DMS79 treated with DMSO at 0.1 percent for 48 hours (cell line): Measurements from ENCODE around the gene ITIH5.

Source experiments
- DNase-seq: peaks from one replicate; lab custom pipeline; 2025; lab: John Stamatoyannopoulos, UW

Gene ITIH5

DNA sequence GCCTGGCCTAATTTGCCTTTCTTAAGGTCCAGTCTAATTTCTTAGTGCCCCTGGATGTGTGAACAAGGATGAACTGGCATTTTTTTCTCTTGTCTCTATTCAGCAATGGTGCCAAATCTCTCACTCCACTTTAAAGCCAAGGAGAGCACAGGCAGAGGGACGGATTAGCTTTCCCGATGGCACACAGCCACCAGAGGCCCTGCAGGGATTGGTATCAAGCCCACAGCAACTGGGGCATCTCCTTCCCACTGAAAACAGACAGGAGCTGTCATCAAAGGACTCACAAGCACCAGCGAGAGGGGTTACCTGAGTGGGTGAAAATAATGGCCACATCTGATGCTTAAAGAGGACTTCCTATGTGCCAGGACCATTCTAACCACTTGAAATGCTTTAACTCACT, 83.1 kb downstream of the ITIH5 start:
- DNase-seq, result no peak

DNA sequence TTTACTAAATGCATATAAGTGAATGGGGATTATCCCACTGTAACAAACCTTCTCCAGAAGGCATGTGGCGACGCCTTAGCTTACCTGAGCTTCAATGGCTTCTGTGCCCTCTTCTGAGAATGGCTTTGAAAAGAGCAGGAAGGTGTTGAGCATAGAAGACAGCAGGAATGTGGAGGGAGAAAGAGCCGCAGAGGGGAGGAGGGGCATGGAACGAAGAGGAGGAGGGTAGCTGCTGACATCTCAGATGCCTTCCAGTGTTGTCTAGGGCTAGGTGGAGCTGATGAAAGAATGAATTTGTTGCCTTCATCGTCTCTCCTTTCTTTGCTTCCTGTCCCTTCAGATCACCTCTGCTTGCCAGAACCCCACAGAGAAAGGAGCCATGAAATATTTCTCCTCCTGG, 86.2 kb downstream of the ITIH5 start:
- no peak for DNase-seq

DNA sequence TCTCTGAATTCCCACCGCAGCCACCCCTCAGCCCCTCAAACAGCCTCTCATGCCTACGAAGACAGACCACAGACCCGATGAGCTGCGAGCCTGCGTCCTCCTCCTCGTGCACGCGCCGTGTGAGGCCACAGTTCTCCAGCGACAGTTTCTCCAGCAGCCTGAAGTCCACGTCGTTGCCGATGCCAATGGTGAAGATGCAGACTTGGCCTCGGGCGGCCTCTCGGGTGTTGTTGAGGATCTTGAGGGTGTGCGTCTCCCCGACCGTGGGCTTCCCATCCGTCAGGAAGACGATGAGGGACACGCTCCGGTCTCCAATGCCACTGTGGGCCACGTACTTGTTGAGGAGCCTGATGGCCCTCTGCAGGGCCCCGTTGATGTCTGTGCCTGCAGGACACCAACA, 87.1 kb downstream of the ITIH5 start:
- DNase-seq, result no peak

DNA sequence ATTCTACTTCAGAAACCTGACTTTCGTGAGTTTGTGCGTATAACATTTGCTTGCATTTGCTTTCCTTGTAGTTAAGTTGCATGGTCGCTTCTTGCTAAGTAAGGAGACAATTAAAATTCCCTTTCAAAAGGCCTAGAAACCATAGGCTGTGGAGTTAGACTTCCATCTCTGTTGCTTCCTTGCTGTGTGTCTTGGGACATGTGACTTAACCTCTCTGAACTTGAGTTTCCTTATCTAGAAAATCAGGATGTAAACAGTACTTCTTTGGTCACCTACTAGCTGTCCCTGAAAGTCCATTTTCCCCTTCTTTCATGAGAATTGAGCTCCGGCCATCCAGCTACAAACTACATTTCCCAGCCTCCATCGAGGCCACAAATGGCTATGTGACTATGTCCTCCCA, 89.2 kb downstream of the ITIH5 start:
- no peak for DNase-seq

DNA sequence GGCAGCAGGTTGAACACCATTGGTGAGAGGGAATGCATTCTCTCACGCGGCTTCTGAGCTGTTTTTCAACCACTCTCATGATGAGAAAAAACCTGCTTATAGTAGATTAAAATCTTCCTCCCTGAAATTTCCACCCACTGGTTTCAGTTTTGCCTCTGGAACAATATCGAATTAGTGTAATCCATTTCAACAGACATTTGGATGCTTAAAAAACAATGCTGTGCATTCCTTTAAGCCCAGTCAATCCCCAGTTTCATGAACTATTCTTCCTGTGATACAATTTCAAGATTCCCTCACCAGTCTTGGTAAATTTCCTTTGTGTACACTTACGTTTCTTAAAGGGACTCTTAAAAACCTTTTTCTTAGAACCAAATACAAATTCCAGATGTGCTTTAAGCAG, 89.6 kb downstream of the ITIH5 start:
- DNase-seq, result no peak

DNA sequence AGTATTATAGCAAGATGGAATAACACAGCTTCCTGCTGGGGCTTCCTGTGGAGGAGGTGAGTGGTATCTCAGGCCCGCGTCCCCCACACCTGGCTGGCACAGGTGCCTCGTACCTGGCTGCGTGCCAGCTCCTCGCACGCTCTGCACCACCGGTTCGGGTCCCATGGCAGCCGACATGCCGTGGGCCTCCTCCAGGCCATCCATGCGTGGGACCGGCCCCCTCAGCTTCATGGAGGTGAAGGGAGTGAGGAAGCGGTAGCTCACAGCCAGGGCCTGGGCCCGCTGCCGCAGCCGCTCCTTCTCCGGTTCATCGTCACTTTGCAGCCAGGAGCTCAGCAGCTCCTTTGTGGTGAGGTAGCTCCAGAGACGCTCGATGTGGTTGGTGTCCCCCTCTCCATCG, 90.4 kb downstream of the ITIH5 start:
- DNase-seq, result no peak

DNA sequence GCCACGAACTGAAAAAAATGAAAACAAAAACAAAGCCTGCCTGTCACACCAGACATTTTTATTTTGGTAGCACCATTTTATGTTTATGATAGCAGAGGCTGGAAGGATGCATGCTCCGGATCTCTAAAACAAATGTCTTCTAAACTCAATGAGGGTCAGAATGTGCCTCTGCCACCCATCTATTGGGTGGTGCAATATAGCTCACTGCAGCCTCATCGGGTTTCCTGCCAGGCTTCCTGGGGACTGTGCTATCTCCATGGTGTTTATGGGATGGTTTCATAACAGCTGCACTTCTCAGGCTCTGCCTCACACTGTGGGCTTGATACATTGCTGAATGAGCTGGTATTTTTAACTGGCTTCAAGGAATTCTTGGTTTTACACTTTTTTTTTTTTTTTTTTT, 94.4 kb downstream of the ITIH5 start:
- DNase-seq, result no peak

DNA sequence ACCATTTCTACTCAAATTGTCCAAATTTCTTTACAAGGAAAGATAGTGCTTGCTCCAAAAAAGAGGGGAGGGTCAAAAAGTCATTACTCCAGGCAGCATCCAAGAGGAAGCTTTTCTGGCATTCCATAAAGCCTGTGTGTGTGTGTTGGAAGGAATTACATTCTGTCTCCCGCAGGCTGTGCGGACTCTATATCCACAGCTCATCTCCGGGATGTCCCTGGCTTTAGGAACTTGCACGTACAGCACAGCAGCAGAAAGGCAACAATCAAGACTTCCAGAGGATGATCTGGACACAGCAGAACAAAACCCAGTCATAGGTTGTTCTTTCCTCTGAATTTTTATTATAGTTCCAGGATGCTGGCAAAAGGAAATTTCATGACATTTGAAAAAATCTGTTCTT, 94.8 kb downstream of the ITIH5 start:
- DNase-seq, result no peak

DNA sequence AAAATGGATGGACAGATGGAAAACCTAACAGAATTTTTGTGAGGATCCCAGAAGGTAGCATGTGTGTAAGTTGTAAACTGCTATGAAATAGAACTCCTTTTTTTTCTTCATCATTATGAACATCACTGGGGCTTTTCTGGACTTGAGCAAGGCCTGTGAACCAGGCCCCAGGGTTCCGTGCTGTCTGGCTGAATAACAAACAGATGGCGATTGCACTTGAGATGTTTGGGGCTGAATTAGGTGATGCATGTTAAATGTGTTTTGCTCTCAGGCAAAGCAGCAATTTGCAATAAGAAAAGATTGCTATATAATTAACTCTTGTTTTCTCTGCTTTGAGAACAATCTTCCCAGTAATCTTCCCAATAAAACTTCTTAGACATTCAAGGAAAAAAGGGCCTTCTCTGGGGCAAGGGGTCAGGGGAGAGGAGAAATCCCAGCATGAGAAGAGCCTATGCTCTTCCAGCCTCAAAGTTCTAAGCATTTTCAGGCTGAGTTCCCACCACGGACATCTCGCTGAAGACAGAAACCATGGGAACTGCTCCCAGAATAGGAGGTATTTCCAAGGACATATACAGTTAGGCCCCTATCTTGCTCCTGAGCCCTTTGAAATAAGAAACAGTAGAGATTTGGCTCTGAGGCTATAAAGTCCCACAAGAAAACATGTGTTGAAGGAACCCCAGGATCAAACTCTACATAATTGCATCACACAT, 98.7 kb downstream of the ITIH5 start:
- no peak for DNase-seq

GRCh38 chr10:7566891-7567290, 99.9 kb downstream of the ITIH5 start:
- no peak for DNase-seq

GRCh38 chr10:7565871-7566270, 100.9 kb downstream of the ITIH5 start:
- DNase-seq, result no peak

GRCh38 chr10:7563770-7564169, 103.0 kb downstream of the ITIH5 start:
- DNase-seq, result no peak

DNA sequence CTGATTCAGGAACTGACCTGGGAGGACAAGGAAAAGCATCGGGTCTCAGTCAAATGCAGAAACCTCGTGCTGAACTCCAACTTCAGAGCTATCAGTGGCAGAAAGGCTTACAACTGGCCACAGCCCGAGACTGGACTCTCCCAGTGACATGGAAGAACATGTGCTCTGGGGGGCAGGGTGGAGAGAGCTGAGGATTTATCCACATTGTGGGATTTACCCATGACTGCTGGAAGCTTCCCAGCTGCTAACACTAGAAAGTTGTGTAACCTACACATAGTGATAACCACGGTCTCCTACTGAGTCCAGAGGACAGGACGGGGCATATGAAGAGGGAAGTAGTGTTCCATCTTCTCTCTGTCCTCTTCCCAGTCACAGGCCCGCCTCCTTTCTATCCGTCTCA, 103.4 kb downstream of the ITIH5 start:
- DNase-seq, result no peak

- no peak for DNase-seq
These were observed 104.8 kb downstream of the ITIH5 start for GRCh38 chr10:7561985-7562384.

DNA sequence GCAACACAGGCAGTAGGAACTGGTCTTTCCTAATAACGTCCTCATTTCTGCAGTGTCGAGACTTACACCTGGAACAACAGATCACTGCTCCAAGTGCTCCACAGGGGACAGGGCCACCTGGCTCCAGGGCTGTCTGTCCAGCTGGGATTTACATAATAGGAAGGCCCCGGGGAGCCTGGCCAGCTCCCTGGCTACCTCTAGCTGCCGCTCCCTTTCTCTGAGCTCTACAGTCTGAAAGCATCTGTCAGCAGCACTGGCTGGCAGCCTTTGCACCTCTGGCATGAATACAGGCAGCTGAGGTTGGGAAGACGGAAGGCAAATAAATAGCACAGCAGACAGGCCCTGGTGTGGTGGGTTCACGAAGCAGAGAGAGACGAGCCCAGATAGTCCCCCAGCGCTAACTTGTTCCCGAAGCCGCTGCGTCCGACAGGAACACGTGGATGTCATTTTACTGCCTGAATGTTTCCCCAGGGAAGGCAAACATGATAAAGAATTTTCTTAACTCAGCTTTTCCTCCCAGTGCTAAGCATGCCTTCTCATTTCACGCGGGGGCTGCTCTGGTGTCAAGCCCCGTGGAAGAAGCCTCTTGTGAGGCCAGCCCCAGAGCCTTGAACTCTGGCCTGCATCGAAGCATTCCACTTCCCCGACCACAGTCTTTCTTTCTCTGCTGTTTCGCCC, 105.4 kb downstream of the ITIH5 start:
- no peak for DNase-seq

GRCh38 chr10:7560519-7560918, 106.2 kb downstream of the ITIH5 start:
- DNase-seq, result no peak

- DNase-seq, result no peak
These were observed 107.4 kb downstream of the ITIH5 start for GRCh38 chr10:7559386-7559785.

- DNase-seq, result no peak
These were observed 108.7 kb downstream of the ITIH5 start for GRCh38 chr10:7558036-7558435.

GRCh38 chr10:7553531-7553930, 113.2 kb downstream of the ITIH5 start:
- no peak for DNase-seq

- DNase-seq, result no peak
These were observed 114.6 kb downstream of the ITIH5 start for GRCh38 chr10:7551950-7552716.

DNA sequence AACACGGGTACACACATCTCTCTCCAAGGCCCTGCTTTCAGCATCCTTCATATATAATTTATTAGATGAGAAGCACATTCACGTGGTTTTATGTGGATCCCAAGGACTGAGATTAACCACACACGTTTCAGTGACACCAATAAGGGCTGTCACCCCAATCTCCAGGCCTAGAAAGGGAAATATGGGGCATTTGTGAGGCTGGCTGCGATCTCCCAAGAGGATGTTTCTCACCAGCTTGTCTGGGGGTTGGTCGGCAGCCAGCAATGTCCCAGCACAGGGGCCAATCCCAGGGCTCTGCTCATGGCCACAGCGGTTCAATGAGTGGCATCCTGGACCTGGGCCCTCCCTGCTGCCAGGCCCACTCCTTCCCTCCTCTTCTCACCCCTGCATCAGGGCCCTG, 115.5 kb downstream of the ITIH5 start:
- no peak for DNase-seq

GRCh38 chr10:7550013-7550412, 116.8 kb downstream of the ITIH5 start:
- no peak for DNase-seq

GRCh38 chr10:7547829-7548228, 118.9 kb downstream of the ITIH5 start:
- DNase-seq, result no peak
